Ascending aorta (tissue), 2 donors: ENCODE results near the gene LCT. TPM values are rescaled to one million over a fixed set of nuclear protein-coding genes. Genes with fewer than 3 reads are reported as not detected.
"Not testable (repeated sequence)": the region's sequence is repeated elsewhere in the genome, so short reads cannot be mapped to it uniquely, and the experiment has no call there.

Experiments used
- DNase-seq, 2 donors: peaks; one replicate each; pipeline ENCODE4 v3.0.0-alpha.2; 2019; ENCODE audit warnings: low spot score in 2 of 2
- H3K27ac ChIP-seq, 2 donors: fragments of 200-600 bp; sonication (generic); one replicate each; pipeline ENCODE4 v1.5.1; 2016 to 2017; ENCODE audit warnings: mild to moderate bottlenecking in 1 of 2
- H3K27me3 ChIP-seq: fragments of 200-600 bp; sonication (generic); one replicate; pipeline ENCODE4 v1.5.1; 2017
- H3K36me3 ChIP-seq, 2 donors: fragments of 200-600 bp; sonication (generic); one replicate each; pipeline ENCODE4 v1.5.1; 2016
- H3K4me1 ChIP-seq, 2 donors: fragments of 200-600 bp; sonication (generic); one replicate each; pipeline ENCODE4 v1.5.1; 2016 to 2017; ENCODE audit warnings: mild to moderate bottlenecking in 1 of 2
- H3K4me3 ChIP-seq, 2 donors: fragments of 200-600 bp; sonication (generic); one replicate each; pipeline ENCODE4 v1.5.1; 2016 to 2017; ENCODE audit warnings: mild to moderate bottlenecking in 1 of 2
- H3K9me3 ChIP-seq, 2 donors: fragments of 200-600 bp; sonication (generic); one replicate each; pipeline ENCODE4 v1.5.1; 2016
- intact Hi-C: fragments of 100-400 bp; cut with DNase I; formaldehyde crosslinking; loops from one replicate; pipeline ENCODE4 v1.15.1; 2023
- total RNA-seq: library from RNA; depleted of rRNA; stranded (reverse); fragments of >200 nt; gene quantifications from one replicate; pipeline ENCODE4 v1.1.0, GENCODE V29; 2016
- TF ChIP-seq, protein P1 (sequence below), 3 experiments: fragments of 200-600 bp in 2 of 3; fragments of 450-650 bp in 1 of 3; sonication (generic) in 2 of 3; IDR thresholded peaks; one replicate each; pipeline ENCODE4 v1.5.1; 2016 to 2019; ENCODE audit warnings: antibody characterized with exemption in 3 of 3, mild to moderate bottlenecking in 1 of 3, moderate library complexity in 1 of 3

The LCT gene
- total RNA-seq = not detected

DNA sequence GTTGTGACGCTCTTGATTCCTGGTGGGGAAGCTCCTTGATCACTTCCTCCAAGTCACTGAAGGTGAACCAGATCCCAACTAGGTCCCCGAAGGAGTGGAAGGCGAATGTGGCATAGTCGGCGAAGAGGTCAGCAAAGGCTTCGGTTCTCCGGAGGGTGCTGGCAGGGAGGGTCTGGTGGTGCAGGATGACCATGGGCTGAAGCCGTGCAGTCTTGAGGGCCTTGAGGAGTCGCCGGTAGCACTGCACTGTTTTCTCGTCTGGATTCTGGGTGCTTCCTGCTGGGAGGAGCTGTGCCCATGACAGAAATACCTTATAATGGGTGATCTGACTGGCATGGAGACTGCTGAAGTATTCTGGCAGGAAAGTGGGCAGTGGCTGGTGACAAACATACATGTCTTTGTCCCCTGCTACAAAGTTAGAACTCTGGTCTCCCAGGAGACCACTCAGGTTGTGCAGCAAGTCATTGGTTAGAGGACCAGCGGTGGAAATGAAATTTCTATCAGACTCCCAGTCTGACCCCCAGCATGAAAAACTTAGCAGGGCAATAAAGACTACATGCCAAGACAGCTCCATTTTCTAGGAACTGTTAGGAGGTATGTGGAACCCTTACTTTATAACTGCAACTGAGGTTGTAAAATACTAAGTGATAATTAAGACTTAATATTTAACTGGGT, at the start of gene LCT:
Gene LCT (minus strand): TSS at position 589 of the 675 bp plus-strand sequence. CDS start 15 bp downstream, at position 574.
- intact Hi-C loops = no loop called here
- H3K36me3 ChIP-seq = no peaks in the 10 kb centered on the region
- no peaks in the 10 kb centered on the region for H3K9me3 ChIP-seq
- H3K4me1 ChIP-seq = peaks cover 0 to 2% of the 10 kb centered on the region in 2 donors
- H3K27ac ChIP-seq = no peak within 1 kb of the TSS
- TF ChIP-seq, protein P1, sequence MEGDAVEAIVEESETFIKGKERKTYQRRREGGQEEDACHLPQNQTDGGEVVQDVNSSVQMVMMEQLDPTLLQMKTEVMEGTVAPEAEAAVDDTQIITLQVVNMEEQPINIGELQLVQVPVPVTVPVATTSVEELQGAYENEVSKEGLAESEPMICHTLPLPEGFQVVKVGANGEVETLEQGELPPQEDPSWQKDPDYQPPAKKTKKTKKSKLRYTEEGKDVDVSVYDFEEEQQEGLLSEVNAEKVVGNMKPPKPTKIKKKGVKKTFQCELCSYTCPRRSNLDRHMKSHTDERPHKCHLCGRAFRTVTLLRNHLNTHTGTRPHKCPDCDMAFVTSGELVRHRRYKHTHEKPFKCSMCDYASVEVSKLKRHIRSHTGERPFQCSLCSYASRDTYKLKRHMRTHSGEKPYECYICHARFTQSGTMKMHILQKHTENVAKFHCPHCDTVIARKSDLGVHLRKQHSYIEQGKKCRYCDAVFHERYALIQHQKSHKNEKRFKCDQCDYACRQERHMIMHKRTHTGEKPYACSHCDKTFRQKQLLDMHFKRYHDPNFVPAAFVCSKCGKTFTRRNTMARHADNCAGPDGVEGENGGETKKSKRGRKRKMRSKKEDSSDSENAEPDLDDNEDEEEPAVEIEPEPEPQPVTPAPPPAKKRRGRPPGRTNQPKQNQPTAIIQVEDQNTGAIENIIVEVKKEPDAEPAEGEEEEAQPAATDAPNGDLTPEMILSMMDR (IDR thresholded peaks at IDR 0.05) = no peak
- H3K27me3 ChIP-seq = no peaks in the 10 kb centered on the region
- H3K4me3 ChIP-seq = no peak within 1 kb of the TSS
- DNase-seq = no peak

DNA sequence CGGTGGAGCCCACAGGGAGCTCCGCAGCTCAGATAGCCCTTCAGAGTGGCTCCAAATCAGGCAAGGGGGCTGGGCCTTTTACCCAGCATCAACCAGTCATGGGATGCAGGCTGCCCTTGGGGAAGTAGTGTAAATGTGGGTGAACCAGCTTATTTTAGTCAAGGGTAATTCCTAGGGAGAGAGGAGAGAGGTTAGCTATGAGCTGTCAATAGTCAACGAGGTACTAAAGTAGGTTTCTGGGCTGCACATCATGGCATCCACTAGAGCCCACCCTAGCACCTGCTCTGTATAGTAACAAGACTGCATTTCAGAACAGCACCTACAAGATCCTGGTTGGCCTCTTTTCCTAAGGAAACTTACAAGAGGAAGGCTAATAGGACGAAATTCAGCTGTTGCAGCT, 48.7 kb upstream of the LCT start:
- TF ChIP-seq, protein P1 (IDR thresholded peaks at IDR 0.05) = no peak
- Histone ChIP-seq H3K4me3 (no peak overlapping the region), H3K4me1 (no peaks in the 10 kb centered on the region), H3K36me3 (no peaks in the 10 kb centered on the region), H3K27ac (no peak overlapping the region), H3K27me3 (no peaks in the 10 kb centered on the region), H3K9me3 (no peaks in the 10 kb centered on the region)
- DNase-seq = no peak
- intact Hi-C loops = no loop called here

DNA sequence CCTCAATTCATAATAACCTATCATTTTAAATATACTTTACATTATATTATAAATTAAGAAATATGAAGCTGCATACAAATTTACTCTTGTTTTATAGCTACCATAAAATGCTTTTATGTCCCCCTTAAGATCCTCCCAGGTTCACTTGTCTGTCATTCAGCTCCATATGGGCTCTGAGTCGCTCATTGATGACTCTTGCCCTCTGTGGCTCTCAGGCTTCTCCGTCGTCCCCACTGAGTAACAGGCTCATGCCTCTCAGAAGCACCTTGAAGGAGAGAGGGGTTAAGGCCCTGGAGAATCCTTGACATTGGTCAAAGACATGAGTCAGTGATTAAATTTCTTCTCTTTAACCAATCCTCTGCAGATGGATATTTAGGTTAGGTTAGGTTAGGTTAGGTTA, 45.4 kb upstream of the LCT start:
- Histone ChIP-seq H3K36me3 (no peaks in the 10 kb centered on the region), H3K27me3 (no peaks in the 10 kb centered on the region), H3K4me3 (no peak overlapping the region), H3K27ac (no peak overlapping the region), H3K4me1 (no peaks in the 10 kb centered on the region), H3K9me3 (no peaks in the 10 kb centered on the region)
- intact Hi-C loops = no loop called here
- TF ChIP-seq, protein P1 (IDR thresholded peaks at IDR 0.05) = no peak
- DNase-seq = no peak

DNA sequence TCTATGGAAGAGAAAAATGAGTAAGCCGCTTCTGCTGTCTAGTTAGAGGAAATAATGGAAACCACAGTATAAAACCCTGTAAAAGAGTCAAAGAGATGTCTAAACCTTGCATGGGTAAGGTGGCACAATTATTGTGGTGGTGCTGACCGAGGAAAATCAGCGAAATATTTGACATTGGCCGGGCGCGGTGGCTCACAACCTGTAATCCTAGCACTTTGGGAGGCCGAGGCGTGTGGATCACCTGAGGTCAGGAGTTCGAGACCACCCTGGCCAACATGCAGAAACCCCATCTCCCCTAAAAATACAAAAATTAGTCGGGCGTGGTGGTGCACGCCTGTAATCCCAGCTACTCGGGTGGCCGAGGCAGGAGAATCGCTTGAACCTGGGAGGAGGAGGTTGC, 39.8 kb upstream of the LCT start:
- H3K4me1 ChIP-seq, DNase-seq, H3K9me3 ChIP-seq, H3K27me3 ChIP-seq, H3K36me3 ChIP-seq: not testable (repeated sequence)
- Histone ChIP-seq H3K4me3 (peak overlapping the region; percentile 82 to 83), H3K27ac (peak overlapping the region; percentile 87 to 91)
- intact Hi-C loops = loop anchor here (1.0 to 10.0 kb wide), 4 partner anchors 109 to 822 kb away; partner anchors contain the start of genes DARS1, R3HDM1, RAB3GAP1 and UBXN4

DNA sequence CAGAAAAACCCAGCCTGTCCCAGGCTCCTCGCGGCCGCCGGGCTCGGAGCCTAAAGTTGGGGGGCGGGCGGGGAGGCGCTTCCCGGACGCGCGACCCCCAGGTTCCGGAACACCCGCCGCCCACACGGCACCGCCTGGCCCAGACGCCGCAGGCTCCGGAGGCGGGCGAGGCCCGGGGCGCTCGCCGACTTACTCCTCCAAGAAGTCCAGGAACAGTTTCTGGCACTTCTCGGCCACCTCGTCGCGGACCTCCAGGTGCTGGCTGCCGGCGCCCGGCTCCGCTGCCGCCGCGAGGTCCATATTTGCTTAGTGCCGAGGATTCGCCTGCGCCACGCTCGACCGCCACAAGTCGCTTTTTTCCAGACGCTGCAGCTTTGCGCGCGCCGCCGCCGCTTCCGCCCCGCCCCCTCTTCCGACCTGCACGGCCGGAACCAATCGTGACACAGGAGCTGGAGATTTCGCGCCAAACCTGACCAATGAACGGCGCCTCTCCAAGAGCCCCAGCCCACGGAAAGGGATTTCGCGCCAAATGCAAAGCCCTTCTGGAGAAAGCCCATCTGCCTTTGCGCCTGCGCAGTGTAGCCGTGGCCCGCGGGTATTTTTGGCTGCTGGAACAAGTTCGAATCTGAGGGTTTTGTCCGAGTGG, 39.2 kb upstream of the LCT start, which contains the start of gene MCM6:
Gene MCM6 (minus strand): TSS at position 378 of the 646 bp plus-strand sequence. CDS start 78 bp downstream, at position 300.
- DNase-seq = peak; percentile 92 to 98
- Histone ChIP-seq H3K9me3 (no peaks in the 10 kb centered on the region), H3K4me3 (peak within 1 kb of the TSS; percentile 82 to 83), H3K27ac (peak within 1 kb of the TSS; percentile 87 to 91), H3K36me3 (peaks cover under 1 to 4% of the 10 kb centered on the region in 2 donors), H3K27me3 (no peaks in the 10 kb centered on the region), H3K4me1 (peaks cover 0 to 5% of the 10 kb centered on the region in 2 donors)
- TF ChIP-seq, protein P1 (IDR thresholded peaks at IDR 0.05) = no peak
- intact Hi-C loops = loop anchor here (1.0 to 10.0 kb wide), 4 partner anchors 109 to 821 kb away; partner anchors contain the start of genes DARS1, R3HDM1, RAB3GAP1 and UBXN4
